ENCODE measurements around the gene LRMDA.

DNA sequence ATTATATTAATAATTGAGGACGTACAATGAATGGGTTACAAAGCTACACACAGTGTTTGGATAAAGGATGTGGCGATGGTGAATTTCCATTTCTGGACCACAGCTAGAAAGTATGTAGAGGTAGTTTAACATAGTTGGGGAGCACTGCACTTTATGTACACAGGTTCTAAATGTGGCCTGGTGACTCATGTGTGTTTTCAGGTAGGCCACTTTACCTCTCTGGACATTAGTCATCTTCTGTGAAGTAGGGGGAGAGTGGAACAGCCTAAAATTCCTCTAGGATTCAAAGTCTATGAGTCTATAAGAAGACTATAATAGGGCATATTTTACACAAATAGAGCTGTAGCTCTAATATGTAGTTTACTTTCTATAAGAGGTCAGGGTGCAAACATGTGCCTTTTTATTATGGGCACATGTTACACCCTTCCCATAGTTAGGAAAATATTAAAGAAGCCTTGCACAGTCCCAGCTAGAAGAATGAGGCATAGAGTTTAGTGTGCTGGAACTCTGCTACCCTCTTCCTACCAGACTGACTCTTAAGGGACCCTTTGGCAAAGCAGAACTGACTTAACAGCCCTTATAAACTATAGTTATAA lies 594.9 kb downstream of the LRMDA start:
- TF ChIP-seq, protein P1, sequence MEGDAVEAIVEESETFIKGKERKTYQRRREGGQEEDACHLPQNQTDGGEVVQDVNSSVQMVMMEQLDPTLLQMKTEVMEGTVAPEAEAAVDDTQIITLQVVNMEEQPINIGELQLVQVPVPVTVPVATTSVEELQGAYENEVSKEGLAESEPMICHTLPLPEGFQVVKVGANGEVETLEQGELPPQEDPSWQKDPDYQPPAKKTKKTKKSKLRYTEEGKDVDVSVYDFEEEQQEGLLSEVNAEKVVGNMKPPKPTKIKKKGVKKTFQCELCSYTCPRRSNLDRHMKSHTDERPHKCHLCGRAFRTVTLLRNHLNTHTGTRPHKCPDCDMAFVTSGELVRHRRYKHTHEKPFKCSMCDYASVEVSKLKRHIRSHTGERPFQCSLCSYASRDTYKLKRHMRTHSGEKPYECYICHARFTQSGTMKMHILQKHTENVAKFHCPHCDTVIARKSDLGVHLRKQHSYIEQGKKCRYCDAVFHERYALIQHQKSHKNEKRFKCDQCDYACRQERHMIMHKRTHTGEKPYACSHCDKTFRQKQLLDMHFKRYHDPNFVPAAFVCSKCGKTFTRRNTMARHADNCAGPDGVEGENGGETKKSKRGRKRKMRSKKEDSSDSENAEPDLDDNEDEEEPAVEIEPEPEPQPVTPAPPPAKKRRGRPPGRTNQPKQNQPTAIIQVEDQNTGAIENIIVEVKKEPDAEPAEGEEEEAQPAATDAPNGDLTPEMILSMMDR (conservative IDR thresholded peaks at IDR 0.05; ENCODE audit: low read length), result no peak
- TF ChIP-seq EZH2phosphoT487 (IDR thresholded peaks at IDR 0.05; ENCODE audit: borderline replicate concordance, low read depth, low read length), result no peak

All from OCI-LY7 (cell line).